Keratinocyte (primary cell): ENCODE data around the gene CCDC175. TPM values are rescaled to one million over a fixed set of nuclear protein-coding genes. Genes with fewer than 3 reads are reported as not detected.

Experiments
- DNase-seq: peaks from one replicate; pipeline ENCODE4 v3.0.0-alpha.2; 2011; ENCODE audit warnings: low read depth, missing footprints, low spot score
- FAIRE-seq: peaks from 2 replicates; lab custom pipeline; 2011; peaks lifted over from hg19 to GRCh38; lab: Jason Lieb, UNC
- H2AFZ ChIP-seq: 2 replicates; pipeline ENCODE4 v1.6.0; 2012; ENCODE audit warnings: low read length, control low read depth, inconsistent platforms; ENCODE audit not compliant: control insufficient read depth
- H3K27ac ChIP-seq: 2 replicates; pipeline ENCODE4 v1.5.1; 2011; ENCODE audit warnings: low read length; ENCODE audit not compliant: control insufficient read depth, insufficient read depth
- H3K27me3 ChIP-seq: 3 replicates; pipeline ENCODE4 v1.6.0; 2011; ENCODE audit warnings: low read length; ENCODE audit not compliant: control insufficient read depth, insufficient read depth; ENCODE audit errors: extremely low read depth
- H3K36me3 ChIP-seq, 2 experiments: 2 replicates in 1 of 2; 3 replicates in 1 of 2; pipeline ENCODE4 v1.5.1; 2011; ENCODE audit warnings: low read length in 2 of 2, mild to moderate bottlenecking in 1 of 2; ENCODE audit not compliant: control insufficient read depth in 2 of 2, insufficient read depth in 2 of 2; ENCODE audit errors: extremely low read depth in 1 of 2
- H3K4me1 ChIP-seq: 3 replicates; pipeline ENCODE4 v1.5.1; 2011; ENCODE audit warnings: low read length; ENCODE audit not compliant: control insufficient read depth, insufficient read depth; ENCODE audit errors: extremely low read depth
- H3K4me2 ChIP-seq: 3 replicates; pipeline ENCODE4 v1.6.0; 2011; ENCODE audit warnings: low read depth, low read length; ENCODE audit not compliant: control insufficient read depth, insufficient read depth; ENCODE audit errors: extremely low read depth
- H3K4me3 ChIP-seq, 3 experiments: fragments of 200-600 bp in 1 of 3; sonication (generic) in 1 of 3; 2 replicates in 2 of 3; 3 replicates in 1 of 3; pipeline ENCODE4 v1.5.1; 2011 to 2016; ENCODE audit warnings: low read length in 3 of 3, mild to moderate bottlenecking in 3 of 3, control low read depth in 2 of 3, inconsistent platforms in 1 of 3, low read depth in 1 of 3, mixed read lengths in 1 of 3, mixed run types in 1 of 3, moderate library complexity in 1 of 3; ENCODE audit not compliant: control insufficient read depth in 2 of 3, insufficient read depth in 2 of 3; ENCODE audit errors: extremely low read depth in 1 of 3
- H3K79me2 ChIP-seq: 2 replicates; pipeline ENCODE4 v1.6.0; 2012; ENCODE audit warnings: low read length; ENCODE audit not compliant: control insufficient read depth, insufficient read depth
- H3K9ac ChIP-seq: 3 replicates; pipeline ENCODE4 v1.6.0; 2011; ENCODE audit warnings: low read length; ENCODE audit not compliant: control insufficient read depth, insufficient read depth; ENCODE audit errors: extremely low read depth
- H3K9me1 ChIP-seq: 3 replicates; pipeline ENCODE4 v1.6.0; 2011; ENCODE audit warnings: low read length; ENCODE audit not compliant: control insufficient read depth, insufficient read depth; ENCODE audit errors: extremely low read depth
- H3K9me3 ChIP-seq: 2 replicates; pipeline ENCODE4 v1.5.1; 2012; ENCODE audit warnings: low read depth, low read length; ENCODE audit not compliant: control insufficient read depth
- H4K20me1 ChIP-seq: 3 replicates; pipeline ENCODE4 v1.6.0; 2011; ENCODE audit warnings: low read length; ENCODE audit not compliant: control insufficient read depth, insufficient read depth; ENCODE audit errors: extremely low read depth
- CTCF ChIP-seq, 3 experiments: IDR thresholded peaks in 1 of 3; conservative IDR thresholded peaks in 1 of 3; optimal IDR thresholded peaks in 1 of 3; 2 replicates in 2 of 3; 3 replicates in 1 of 3; pipeline versions ENCODE3 to v1.5.1; 2011; ENCODE audit warnings: low read length in 3 of 3, mild to moderate bottlenecking in 3 of 3, moderate library complexity in 2 of 3, control low read depth in 1 of 3, inconsistent platforms in 1 of 3; ENCODE audit not compliant: insufficient read depth in 2 of 3; ENCODE audit errors: extremely low read depth in 1 of 3
- EZH2 ChIP-seq: IDR thresholded peaks from one replicate; pipeline ENCODE4 v1.6.1; 2012; ENCODE audit warnings: inconsistent platforms, mild to moderate bottlenecking, low read length, moderate library complexity
- dilution Hi-C: fragments of 300-500 bp; cut with MboI; formaldehyde crosslinking; loops from one replicate; pipeline ENCODE4 v1.7.0; 2020; ENCODE audit warnings: low sequenced_read_pairs; ENCODE audit not compliant: extremely low pct_ligation_motif_present
- polyA plus RNA-seq, 5 experiments: library from polyadenylated mRNA; depleted of rRNA in 3 of 5; stranded (reverse) in 3 of 5; stranded (forward) in 1 of 5; unstranded in 1 of 5; fragments of >200 nt; gene quantifications; 1 replicate in 1 of 5; 2 replicates in 3 of 5; 3 replicates in 1 of 5; pipeline versions ENCODE4 v1.2.1 to v1.2.3, GENCODE V29; 2011 to 2012; ENCODE audit warnings: missing spikeins in 2 of 5, low read depth in 1 of 5, low replicate concordance in 1 of 5

CCDC175 gene
- polyA plus RNA-seq, 1 donor (not counting 4 experiments of a cell fraction or from before 2014, with no cell fraction given) = not detected

GRCh38 chr14:59565087-59565486 lies 11.5 kb downstream of the CCDC175 start:
- dilution Hi-C loops = no loop called here
- FAIRE-seq (no peak), DNase-seq (no peak)
- H3K4me1 ChIP-seq = no peaks in the 10 kb centered on the region
- H3K27ac ChIP-seq = no peak overlapping the region
- no peak for TF ChIP-seq CTCF (optimal IDR thresholded peaks at IDR 0.05 in 1 of 3, IDR thresholded peaks at IDR 0.05 in 1 of 3, conservative IDR thresholded peaks at IDR 0.05 in 1 of 3; ENCODE audit: extremely low read depth in 1 of 3, insufficient read depth in 2 of 3, low read length in 3 of 3)
- TF ChIP-seq EZH2 = no peak
- H3K79me2 ChIP-seq = no peaks in the 10 kb centered on the region
- no peak overlapping the region for H3K9ac ChIP-seq
- H3K4me3 ChIP-seq = no peak overlapping the region
- H3K27me3 ChIP-seq = peaks cover 8% of the 10 kb centered on the region
- H2AFZ ChIP-seq = no peak overlapping the region
- H3K9me3 ChIP-seq = no peaks in the 10 kb centered on the region
- no peaks in the 10 kb centered on the region for H3K9me1 ChIP-seq
- H3K36me3 ChIP-seq = no peaks in the 10 kb centered on the region
- no peak overlapping the region for H3K4me2 ChIP-seq
- H4K20me1 ChIP-seq = no peaks in the 10 kb centered on the region

DNA sequence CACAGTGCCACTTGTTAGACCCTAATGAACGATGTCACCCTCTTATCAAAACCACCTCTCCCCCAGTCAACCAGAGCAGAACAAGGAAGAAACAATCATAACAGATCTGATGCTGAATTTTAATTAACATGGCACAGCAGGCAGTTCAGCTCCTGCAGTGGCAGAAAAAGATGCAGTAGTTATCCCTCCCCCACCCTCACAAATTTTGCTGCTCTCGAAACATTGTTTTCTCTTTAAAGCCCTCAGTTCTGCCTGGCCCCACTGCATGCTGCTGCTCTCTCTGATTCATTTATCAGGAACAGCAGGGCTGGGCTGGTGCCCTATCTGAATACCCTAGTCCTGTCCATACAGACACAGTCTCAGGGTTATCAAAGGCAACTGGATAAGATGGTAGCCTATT lies 12.2 kb downstream of the CCDC175 start:
- FAIRE-seq (no peak), DNase-seq (no peak)
- H3K36me3 ChIP-seq = no peaks in the 10 kb centered on the region
- H3K79me2 ChIP-seq = no peaks in the 10 kb centered on the region
- H3K4me1 ChIP-seq = no peaks in the 10 kb centered on the region
- H3K9me1 ChIP-seq = no peaks in the 10 kb centered on the region
- no peak overlapping the region for H3K4me2 ChIP-seq
- no peak overlapping the region for H3K9ac ChIP-seq
- TF ChIP-seq CTCF (optimal IDR thresholded peaks at IDR 0.05 in 1 of 3, IDR thresholded peaks at IDR 0.05 in 1 of 3, conservative IDR thresholded peaks at IDR 0.05 in 1 of 3; ENCODE audit: extremely low read depth in 1 of 3, insufficient read depth in 2 of 3, low read length in 3 of 3) = no peak
- TF ChIP-seq EZH2 = no peak
- no peaks in the 10 kb centered on the region for H3K9me3 ChIP-seq
- H3K27me3 ChIP-seq = peaks cover 8% of the 10 kb centered on the region
- H3K4me3 ChIP-seq = no peak overlapping the region
- no peak overlapping the region for H3K27ac ChIP-seq
- H4K20me1 ChIP-seq = no peaks in the 10 kb centered on the region
- dilution Hi-C loops = no loop called here
- no peak overlapping the region for H2AFZ ChIP-seq
